HG03442 (cell line): Measurements from ENCODE around the gene FAM163B.
A peak's percentile ranks its signal among the peaks of the same experiment; 100 is the strongest.
"Not testable (repeated sequence)": the region's sequence is repeated elsewhere in the genome, so short reads cannot be mapped to it uniquely, and the experiment has no call there.

Experiments used
- ATAC-seq: cut with Tn5 transposase; IDR thresholded peaks from one replicate; pipeline ENCODE4 v1.9.1; 2021; ENCODE audit warnings: mild to moderate bottlenecking, moderate library complexity; ENCODE audit not compliant: unreplicated experiment

Gene FAM163B

DNA sequence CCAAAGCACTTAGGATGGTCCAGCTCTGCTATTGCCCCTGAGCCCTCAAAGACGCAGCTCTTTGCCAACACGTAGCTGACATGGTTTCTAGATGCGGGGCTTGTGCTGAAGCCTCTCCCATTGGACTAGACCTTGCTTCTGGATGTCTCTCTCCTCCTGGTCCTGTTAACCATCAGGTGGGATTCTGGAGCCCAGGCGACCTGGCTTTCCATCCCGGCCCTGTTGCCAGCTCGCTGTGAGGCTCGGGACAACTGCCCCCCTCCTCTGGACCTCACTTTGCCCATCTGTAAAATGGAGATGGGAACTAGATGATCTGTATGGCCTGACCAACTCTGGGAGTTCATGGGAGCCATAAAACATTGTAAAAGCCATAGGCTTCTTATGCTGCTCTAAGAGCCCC lies 31.0 kb upstream of the FAM163B start:
- no peak for ATAC-seq

DNA sequence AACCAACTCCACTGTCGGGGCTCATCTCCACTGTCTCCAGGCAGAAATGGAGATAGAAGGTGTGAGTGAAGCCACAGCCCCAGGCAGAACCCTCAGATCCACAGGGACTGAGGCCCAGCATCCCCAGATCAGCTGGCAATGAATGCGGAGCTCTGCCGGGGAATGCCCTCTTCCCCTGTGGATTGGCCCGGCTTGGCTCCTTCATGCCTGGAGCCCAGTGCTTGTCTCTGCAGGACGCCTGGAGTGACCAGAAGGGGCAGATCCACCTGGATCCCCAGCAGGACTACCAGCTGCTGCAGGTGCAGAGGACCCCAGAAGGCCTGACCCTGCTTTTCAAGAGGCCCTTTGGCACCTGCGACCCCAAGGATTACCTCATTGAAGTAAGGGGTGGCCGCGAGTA lies 30.4 kb upstream of the FAM163B start:
- ATAC-seq, result no peak

GRCh38 chr9:133638711-133639110 lies 29.5 kb upstream of the FAM163B start:
- ATAC-seq, result no peak

DNA sequence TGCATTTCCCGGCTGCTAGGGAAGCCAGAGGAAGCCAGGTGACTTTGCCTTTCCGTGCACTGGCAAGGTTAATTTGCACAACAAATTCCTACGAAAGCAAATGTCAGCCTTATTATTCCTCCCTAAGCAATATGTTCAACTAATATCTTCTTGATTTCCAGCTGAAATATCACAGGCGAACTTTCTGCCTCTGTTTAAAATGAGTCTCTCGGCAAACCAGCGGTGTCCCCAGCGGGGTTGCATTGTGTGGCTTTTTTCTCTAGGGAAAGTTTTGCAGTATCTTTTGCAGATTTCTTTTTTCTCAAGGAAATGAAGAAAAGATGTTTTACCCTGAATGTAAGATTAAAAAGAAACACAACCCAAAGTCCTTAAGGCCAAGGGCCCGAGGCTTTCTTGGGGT lies 28.9 kb upstream of the FAM163B start:
- ATAC-seq, result no peak

- no peak for ATAC-seq
These were observed 28.4 kb upstream of the FAM163B start for GRCh38 chr9:133637451-133638055.

DNA sequence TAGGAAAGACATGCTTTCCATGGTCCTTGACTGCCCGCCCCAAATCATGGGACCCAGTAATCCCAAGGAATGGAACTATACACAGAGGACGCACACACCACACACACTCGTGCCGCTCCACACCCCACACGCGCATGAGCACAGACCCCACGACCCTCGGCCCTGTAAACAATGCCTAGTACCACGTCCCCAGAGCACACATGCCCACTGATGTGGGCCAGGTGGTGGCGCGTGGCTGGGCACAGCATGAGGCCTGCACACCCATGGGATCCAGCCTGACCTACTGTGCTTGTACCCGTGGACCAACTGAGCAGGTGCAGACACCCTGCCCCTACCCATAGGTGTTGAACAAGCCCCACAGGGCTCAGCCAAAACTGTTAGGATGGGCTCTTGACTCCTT lies 27.7 kb upstream of the FAM163B start:
- no peak for ATAC-seq

GRCh38 chr9:133635533-133636531 lies 26.6 kb upstream of the FAM163B start, which contains the start of gene DBH:
Gene DBH (plus strand): TSS chr9:133636363. CDS start chr9:133636372, 9 bp downstream.
- ATAC-seq, result no peak

DNA sequence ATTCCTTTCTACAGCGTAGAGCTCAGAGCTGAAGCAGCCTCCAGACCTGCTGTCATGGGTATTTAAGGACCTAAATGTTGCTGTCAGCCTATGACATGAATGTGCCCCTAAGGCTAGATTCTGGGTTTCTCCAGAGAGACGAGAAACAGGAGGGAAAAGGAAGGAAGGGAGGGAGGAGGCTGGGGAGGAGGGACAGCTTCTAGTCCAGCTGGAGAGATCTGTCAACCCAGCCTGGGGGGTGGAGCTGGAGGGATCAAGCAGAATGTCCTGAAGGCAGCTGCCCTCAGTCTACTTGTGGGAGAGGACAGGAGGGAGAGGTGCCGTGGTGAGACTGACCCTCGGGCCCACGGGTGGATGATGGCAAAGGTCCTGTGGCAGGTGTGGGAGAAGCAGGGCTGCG lies 25.9 kb upstream of the FAM163B start:
- ATAC-seq, result no peak

DNA sequence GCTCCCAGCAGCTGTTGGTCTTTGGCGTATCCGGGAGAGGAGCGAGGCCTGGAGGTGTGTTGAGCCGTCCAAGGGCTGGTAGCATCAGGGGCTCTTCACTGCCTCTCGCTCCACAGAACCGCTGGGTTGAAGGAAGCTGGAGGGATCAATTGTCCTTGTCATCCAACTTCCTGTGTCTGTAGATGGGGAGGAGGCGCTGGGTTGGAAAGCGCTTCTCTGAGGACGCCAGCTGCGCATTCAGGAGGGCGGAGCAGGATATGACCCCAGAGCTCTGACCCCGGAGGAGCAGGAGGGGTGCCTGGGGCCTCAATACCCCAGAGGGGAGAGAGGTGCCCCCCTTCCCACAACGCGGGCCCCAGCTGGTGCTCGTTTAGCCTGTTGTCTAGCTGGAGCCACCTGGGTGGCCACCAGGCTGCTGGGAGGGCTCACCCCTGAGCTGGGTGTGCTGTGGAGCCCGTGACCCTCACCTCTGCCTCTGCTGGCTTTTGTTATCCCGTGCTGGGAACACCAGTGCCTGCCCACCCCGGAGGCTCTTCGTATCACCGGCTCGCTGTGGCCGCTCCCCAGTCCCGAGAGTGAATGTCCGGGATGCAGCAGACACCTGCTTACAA lies 25.0 kb upstream of the FAM163B start:
- no peak for ATAC-seq

DNA sequence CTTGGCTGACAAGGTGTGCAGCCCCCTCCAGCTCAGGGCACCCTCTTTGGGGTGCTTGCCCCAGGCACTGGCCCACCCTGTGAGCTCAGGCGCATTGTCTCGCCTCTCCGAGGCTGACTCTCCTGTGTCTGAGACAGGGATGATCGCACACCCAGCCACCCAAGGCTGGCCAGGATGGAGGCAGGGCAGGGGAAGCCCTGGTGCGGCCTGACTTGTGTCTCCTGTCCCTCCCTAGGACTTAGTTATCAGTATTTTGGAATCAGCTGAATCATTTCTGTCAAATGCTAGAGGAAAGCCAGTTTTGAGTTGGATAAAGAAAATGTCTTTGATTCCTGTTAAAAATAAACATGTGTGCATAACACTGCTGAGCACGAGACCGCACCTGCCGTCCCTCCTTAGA lies 24.5 kb upstream of the FAM163B start:
- ATAC-seq, result no peak

DNA sequence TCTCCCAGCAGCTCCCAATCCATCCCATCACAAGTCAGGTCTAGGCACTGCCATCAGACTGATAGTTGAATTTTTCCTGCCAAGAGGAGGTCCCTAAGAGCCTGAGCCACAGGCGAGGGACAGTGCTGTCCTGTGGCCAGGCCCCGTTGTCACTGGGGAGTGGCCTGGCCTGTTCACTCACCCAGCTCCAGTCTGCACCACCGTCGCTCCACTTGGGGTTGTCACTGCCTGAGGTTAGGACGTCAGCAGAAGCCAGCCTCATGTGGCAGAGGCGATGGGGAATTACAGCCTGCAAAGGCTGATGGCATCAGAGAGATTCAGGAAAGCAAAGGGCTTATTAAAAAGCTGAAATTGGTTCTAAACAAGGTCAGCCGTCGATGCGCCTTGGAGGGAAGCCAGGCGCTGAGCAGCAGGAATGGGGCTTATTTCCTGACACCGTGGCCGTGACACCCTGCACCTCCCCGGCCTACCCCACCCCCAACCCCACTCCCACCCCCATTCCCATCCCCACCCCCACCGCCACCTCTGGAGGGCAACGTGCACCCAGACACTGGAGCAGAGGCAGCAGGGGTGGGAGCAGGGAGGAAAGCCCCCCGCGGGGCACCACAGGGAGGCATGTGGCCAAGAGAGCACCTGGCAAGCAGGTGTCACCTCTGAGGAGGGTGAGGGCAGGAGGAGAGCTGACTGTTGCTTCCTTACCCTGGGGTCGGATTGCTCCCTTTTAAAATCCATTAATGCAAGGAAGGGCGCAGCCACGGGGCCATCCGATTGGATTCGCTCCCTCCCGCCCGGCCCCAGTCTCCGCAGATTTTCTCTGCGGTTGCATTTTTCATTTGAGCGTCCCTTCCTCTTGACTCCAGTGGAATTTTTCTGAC lies 23.9 kb upstream of the FAM163B start:
- ATAC-seq, result no peak

DNA sequence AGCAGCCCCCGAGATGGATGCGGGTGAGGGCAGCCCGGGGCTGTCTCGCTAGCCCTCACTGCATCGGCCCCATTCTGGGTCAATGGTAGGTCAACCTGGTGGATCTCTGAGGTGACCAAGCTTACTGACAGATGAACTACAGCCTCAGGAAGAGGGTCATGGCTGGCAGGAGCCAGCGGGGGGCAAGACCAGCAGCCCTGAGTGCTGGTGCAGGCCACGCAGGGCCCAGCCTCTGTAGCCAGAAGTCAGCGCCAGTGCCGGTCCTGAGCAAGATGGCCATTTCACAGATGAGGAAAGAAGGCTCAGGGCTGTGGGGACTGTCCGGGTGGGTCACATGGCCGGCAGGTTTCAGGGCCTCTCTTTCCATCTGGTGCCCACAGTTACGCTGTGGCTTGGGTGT lies 21.9 kb upstream of the FAM163B start:
- no peak for ATAC-seq

DNA sequence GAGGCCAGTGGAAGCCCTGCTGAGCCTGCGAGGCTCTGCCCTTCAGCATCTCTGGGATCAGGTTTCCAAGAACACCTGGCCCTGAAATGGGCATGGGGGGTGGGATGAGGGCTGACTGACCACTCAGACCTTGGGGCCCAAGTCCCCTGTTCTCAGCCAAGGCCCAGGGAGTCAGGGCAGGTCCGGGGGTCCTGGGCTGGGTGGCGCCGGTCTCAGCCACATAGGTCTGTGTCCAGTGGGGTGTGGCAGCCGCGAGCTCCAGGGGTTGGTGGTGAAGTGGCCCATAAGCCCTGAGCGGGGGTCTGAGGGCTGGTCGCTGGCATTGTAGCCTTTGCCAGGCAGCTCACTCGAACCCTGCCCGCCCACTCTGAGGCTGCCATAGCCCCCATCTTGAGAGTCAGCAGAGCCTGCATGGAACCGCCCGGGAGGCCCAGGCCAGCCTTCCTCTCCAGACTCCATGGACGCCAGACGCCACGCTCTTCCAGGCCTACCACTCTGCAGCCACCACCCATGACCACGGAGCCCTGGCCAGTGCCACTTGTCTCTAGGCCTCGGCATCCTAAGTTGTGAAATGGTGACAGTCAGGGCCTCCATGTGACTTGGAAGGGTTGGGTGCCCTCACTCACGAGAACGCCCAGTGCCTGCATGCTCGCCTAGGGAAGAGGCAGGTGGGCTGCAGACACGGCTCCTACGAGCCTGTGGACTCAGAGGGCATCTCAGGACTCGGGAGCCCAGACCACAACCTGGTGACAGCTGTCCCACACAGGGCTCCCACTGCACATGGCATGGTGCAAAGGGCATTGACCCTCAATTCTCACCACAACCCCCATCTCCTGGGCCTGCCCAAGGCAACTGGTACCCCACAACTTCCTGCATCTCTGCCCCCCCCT lies 20.3 kb upstream of the FAM163B start:
- ATAC-seq, result no peak

GRCh38 chr9:133628766-133629165 lies 19.6 kb upstream of the FAM163B start:
- ATAC-seq, result no peak

GRCh38 chr9:133627341-133627740 lies 18.2 kb upstream of the FAM163B start:
- no peak for ATAC-seq

- ATAC-seq, result not testable (repeated sequence)
These were observed 16.8 kb upstream of the FAM163B start for GRCh38 chr9:133626008-133626407.

GRCh38 chr9:133622555-133622954 lies 13.4 kb upstream of the FAM163B start:
- ATAC-seq, result no peak

DNA sequence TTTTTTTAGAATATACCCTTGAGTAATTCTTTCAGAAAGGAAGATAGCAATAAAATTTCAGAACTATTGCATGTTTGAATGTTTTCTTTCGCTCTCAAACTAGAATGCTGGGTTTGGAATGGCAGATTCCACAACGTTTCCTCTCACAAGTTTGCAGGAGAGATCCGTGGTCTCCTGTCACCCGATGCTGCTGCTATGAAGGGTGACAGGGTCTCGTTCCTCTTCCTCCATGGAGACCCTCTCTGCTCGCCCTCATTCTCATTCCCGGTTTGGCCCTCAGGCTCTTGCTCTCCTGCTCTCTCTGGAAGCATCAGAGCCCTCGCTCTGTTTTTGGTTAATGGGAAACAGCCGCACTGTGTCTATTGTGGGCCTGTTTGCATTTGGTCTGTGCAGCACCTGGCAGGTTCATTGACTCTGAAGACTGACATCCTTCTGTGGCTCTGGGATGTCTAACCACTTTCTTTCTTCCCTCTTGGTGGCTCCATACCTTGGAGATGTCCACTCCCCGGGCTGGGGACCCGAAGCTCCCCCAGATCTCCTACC lies 12.6 kb upstream of the FAM163B start:
- ATAC-seq, result no peak

DNA sequence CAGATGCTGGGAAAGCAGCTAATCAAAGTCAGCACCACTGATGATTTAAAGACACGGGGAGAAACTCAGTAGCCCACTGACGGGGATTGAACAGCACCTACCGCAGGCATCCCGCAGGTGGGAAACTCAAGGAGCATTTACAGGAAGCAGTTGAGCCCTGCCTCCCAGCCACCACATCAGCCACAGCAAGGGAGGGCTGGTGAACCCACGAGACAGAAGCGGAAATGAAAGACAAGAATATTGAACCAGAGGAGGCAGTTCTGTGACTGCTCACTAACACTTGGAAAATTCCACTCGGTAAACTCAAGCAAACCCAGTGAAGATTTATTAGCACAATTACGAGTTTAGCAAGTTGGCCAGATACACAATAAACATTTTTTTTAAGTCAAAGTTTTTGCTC lies 10.6 kb upstream of the FAM163B start:
- ATAC-seq, result peak; percentile 45
